Lung (tissue), 16 donors: ENCODE data around the gene CACNA1E. TPM values are rescaled to one million over a fixed set of nuclear protein-coding genes. Genes with fewer than 3 reads are reported as not detected.

ENCODE experiments used
- ATAC-seq: fragments of 200-7000 bp; cut with Tn5 transposase; one replicate; pipeline ENCODE4 v1.9.1; 2020; ENCODE audit warnings: moderate number of reproducible peaks; ENCODE audit not compliant: insufficient read depth, low FRiP score
- DNase-seq, 3 donors: peaks; one replicate each; pipeline ENCODE4 v3.0.0-alpha.2; 2013 to 2017
- H3K27ac ChIP-seq, 2 donors: one replicate each; pipeline ENCODE4 v1.5.1; 2013; ENCODE audit warnings: mild to moderate bottlenecking in 2 of 2, moderate library complexity in 2 of 2, control low read depth in 1 of 2, inconsistent platforms in 1 of 2, low read depth in 1 of 2, low read length in 1 of 2
- H3K27me3 ChIP-seq, 3 donors: one replicate each; pipeline ENCODE4 v1.5.1; 2013; ENCODE audit warnings: low read length in 2 of 3; ENCODE audit not compliant: control insufficient read depth in 3 of 3, insufficient read depth in 3 of 3
- H3K36me3 ChIP-seq, 4 donors: one replicate each; pipeline ENCODE4 v1.5.1; 2013; ENCODE audit warnings: low read length in 4 of 4, mild to moderate bottlenecking in 1 of 4, moderate library complexity in 1 of 4; ENCODE audit not compliant: control insufficient read depth in 4 of 4, insufficient read depth in 4 of 4
- H3K4me1 ChIP-seq, 5 donors: one replicate each; pipeline ENCODE4 v1.5.1; 2013; ENCODE audit warnings: low read length in 5 of 5, mild to moderate bottlenecking in 2 of 5, moderate library complexity in 1 of 5; ENCODE audit not compliant: control insufficient read depth in 5 of 5, insufficient read depth in 5 of 5
- H3K4me3 ChIP-seq: one replicate; pipeline ENCODE4 v1.5.1; 2013; ENCODE audit warnings: mild to moderate bottlenecking, control low read depth, moderate library complexity
- H3K9ac ChIP-seq, 2 donors: one replicate each; pipeline ENCODE4 v1.5.1; 2013; ENCODE audit warnings: low read length in 2 of 2, control low read depth in 1 of 2; ENCODE audit not compliant: insufficient read depth in 1 of 2
- H3K9me3 ChIP-seq, 4 donors: one replicate each; pipeline ENCODE4 v1.5.1; 2013; ENCODE audit warnings: low read length in 3 of 4, mild to moderate bottlenecking in 1 of 4, moderate library complexity in 1 of 4; ENCODE audit not compliant: control insufficient read depth in 4 of 4, insufficient read depth in 3 of 4
- WGBS, 2 donors: extraction: QIAGEN DNeasy Blood & Tissue Kit; methylation state at CpG; one replicate each; pipeline ENCODE4 v1.1.7; 2013; 5-methylcytosine and 5-hydroxymethylcytosine counted together
- long read RNA-seq, 5 donors: transcript quantifications; one replicate each; lab custom pipeline, GENCODE V29; 2026
- polyA plus RNA-seq, 2 donors: library from polyadenylated mRNA; stranded (reverse); fragments of 200-250 nt; gene quantifications; one replicate each; pipeline ENCODE4 v1.2.1, GENCODE V29; 2013
- total RNA-seq, 2 donors: library from RNA; depleted of rRNA in 1 of 2; stranded (reverse); fragments of >200 nt in 1 of 2; gene quantifications; one replicate each; pipeline ENCODE4 v1.2.1, GENCODE V29; 2014 to 2021
- TF ChIP-seq, protein P1 (sequence below): IDR thresholded peaks from 2 replicates; pipeline ENCODE4 v1.5.1; 2012; ENCODE audit warnings: mild to moderate bottlenecking; ENCODE audit errors: control extremely low read depth, extremely low read depth
- donor health status: control.
- donor health status: control.
- donor health status: Bipolar disorder and iron deficiency.
- donor health status: healthy.
- donor health status: DM: yes; HTN: yes; CAD: no.

The CACNA1E gene
- 1 to 10 TPM; 1.3 to 1.4 TPM for total RNA-seq
- polyA plus RNA-seq, result under 1 TPM; 0.02 to 0.32 TPM
- long read RNA-seq, donor 1, result 0 reads
- long read RNA-seq, donor 2, result 0 reads
- long read RNA-seq, donor 3, result 0 reads
- long read RNA-seq, donor 4, result 0 reads
- long read RNA-seq, donor 5, result 0 reads

DNA sequence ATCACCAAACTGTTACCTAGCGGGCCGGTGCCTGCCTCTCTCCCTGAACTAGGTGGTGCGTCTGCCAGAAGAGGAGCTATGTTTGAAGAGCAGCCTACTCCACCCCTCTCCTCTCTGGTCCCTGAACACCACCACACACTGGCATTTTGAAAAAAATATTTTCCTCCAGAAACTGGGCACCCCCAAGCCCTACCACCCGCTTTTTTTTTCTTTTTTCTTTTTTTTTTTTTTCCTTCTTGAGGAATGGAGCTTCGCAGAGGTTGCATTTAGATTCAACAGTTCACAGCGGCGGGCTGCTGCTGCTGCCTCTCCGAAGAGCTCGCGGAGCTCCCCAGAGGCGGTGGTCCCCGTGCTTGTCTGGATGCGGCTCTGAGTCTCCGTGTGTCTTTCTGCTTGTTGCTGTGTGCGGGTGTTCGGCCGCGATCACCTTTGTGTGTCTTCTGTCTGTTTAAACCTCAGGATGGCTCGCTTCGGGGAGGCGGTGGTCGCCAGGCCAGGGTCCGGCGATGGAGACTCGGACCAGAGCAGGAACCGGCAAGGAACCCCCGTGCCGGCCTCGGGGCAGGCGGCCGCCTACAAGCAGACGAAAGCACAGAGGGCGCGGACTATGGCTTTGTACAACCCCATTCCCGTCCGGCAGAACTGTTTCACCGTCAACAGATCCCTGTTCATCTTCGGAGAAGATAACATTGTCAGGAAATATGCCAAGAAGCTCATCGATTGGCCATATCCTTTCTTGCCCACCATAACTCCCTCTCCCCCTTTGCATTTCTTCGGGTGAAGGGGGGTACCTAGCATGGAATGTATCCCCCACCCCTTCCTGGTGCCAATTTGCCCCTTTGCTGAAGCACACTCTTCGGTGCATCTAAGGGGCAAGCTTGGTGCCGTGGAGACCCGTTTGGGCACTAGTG, at the start of gene CACNA1E:
CACNA1E (plus strand) TSS at position 233 of the 911 bp plus-strand sequence; CDS start at position 461, 228 bp downstream.
- ATAC-seq (no peak), DNase-seq (no peak)
- Histone ChIP-seq H3K9me3 (peaks cover 0 to 2% (median 0%) of the 10 kb centered on the region in 4 donors), H3K27ac (no peak within 1 kb of the TSS), H3K9ac (no peak within 1 kb of the TSS), H3K4me3 (no peak within 1 kb of the TSS), H3K4me1 (peaks cover 0 to 6% (median 0%) of the 10 kb centered on the region in 5 donors), H3K27me3 (peaks cover 13 to 75% (median 67%) of the 10 kb centered on the region in 3 donors), H3K36me3 (no peaks in the 10 kb centered on the region)
- 10 to 11% methylated on average over 43 of the region's 43 CpGs for whole genome bisulfite sequencing, 2 donors
- TF ChIP-seq, protein P1, sequence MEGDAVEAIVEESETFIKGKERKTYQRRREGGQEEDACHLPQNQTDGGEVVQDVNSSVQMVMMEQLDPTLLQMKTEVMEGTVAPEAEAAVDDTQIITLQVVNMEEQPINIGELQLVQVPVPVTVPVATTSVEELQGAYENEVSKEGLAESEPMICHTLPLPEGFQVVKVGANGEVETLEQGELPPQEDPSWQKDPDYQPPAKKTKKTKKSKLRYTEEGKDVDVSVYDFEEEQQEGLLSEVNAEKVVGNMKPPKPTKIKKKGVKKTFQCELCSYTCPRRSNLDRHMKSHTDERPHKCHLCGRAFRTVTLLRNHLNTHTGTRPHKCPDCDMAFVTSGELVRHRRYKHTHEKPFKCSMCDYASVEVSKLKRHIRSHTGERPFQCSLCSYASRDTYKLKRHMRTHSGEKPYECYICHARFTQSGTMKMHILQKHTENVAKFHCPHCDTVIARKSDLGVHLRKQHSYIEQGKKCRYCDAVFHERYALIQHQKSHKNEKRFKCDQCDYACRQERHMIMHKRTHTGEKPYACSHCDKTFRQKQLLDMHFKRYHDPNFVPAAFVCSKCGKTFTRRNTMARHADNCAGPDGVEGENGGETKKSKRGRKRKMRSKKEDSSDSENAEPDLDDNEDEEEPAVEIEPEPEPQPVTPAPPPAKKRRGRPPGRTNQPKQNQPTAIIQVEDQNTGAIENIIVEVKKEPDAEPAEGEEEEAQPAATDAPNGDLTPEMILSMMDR, result no peak

GRCh38 chr1:181433931-181434330, 49.4 kb upstream of the CACNA1E start:
- H3K4me3 ChIP-seq, result no peak overlapping the region
- H3K4me1 ChIP-seq, result no peaks in the 10 kb centered on the region
- H3K27ac ChIP-seq, result no peak overlapping the region
- H3K9ac ChIP-seq, result no peak overlapping the region
- TF ChIP-seq, protein P1, result no peak
- WGBS, 2 donors, result 60 to 82% methylated on average over 3 of the region's 3 CpGs
- no peaks in the 10 kb centered on the region for H3K27me3 ChIP-seq
- no peak for ATAC-seq
- DNase-seq, result no peak
- no peaks in the 10 kb centered on the region for H3K9me3 ChIP-seq
- H3K36me3 ChIP-seq, result no peaks in the 10 kb centered on the region

GRCh38 chr1:181438013-181438412, 45.3 kb upstream of the CACNA1E start:
- Histone ChIP-seq H3K9ac (no peak overlapping the region), H3K27me3 (no peaks in the 10 kb centered on the region), H3K4me3 (no peak overlapping the region), H3K9me3 (no peaks in the 10 kb centered on the region), H3K27ac (no peak overlapping the region), H3K36me3 (no peaks in the 10 kb centered on the region), H3K4me1 (no peaks in the 10 kb centered on the region)
- no peak for DNase-seq
- no peak for ATAC-seq
- TF ChIP-seq, protein P1, result no peak
- 81 to 83% methylated on average over 2 of the region's 2 CpGs for WGBS, 2 donors
